ENCODE data around the gene SLC25A33.

GRCh38 chr1:9592510-9593075, 53.3 kb downstream of the SLC25A33 start:
- no peak for TF ChIP-seq CTCF (conservative IDR thresholded peaks at IDR 0.05; ENCODE audit: low read depth, low read length)
- no peak for TF ChIP-seq EZH2phosphoT487 (IDR thresholded peaks at IDR 0.05; ENCODE audit: borderline replicate concordance, low read length)
- TF ChIP-seq EZH2 (IDR thresholded peaks at IDR 0.05; ENCODE audit: low read length, unreplicated experiment), result no peak

Measured in PC-3 (cell line).